ENCODE results near the gene DLST. TPM values are rescaled to one million over a fixed set of nuclear protein-coding genes. Genes with fewer than 3 reads are reported as not detected.

Gene DLST
- total and polyA plus RNA-seq, 2 donors (not counting 1 experiment from before 2014, with no cell fraction given) = 95.3 to 214 TPM

GRCh38 chr14:74915426-74915825, 33.7 kb downstream of the DLST start:
- Histone ChIP-seq H3K79me2 (ENCODE audit: control insufficient read depth, insufficient read depth, low read length) (no peaks in the 10 kb centered on the region), H3K4me3 (replicated peaks in 1 of 4; ENCODE audit: control extremely low read depth in 1 of 4, insufficient read depth in 1 of 4, low read depth in 3 of 4, low read length in 4 of 4) (no peak overlapping the region), H2AFZ (ENCODE audit: low read length) (no peak overlapping the region), H4K20me1 (ENCODE audit: control insufficient read depth, extremely low read depth, insufficient read depth, low read length) (no peaks in the 10 kb centered on the region), H3K36me3 (ENCODE audit: control insufficient read depth, insufficient read depth, low read length) (no peaks in the 10 kb centered on the region), H3K27ac (ENCODE audit: insufficient read depth, low read length) (no peak overlapping the region), H3K9ac (ENCODE audit: insufficient read depth, low read length) (no peak overlapping the region), H3K4me2 (ENCODE audit: extremely low read depth, insufficient read depth, low read length) (no peak overlapping the region), H3K27me3 (ENCODE audit: control insufficient read depth, insufficient read depth, low read length) (no peaks in the 10 kb centered on the region), H3K4me1 (ENCODE audit: control insufficient read depth, extremely low read depth, insufficient read depth, low read length) (peaks cover 5% of the 10 kb centered on the region), H3K9me3 (ENCODE audit: control insufficient read depth, insufficient read depth, low read depth, low read length) (no peaks in the 10 kb centered on the region)
- no peak for DNase-seq (ENCODE audit: low read depth in 2 of 2)
- TF ChIP-seq CTCF (conservative IDR thresholded peaks at IDR 0.05 in 1 of 2, IDR thresholded peaks at IDR 0.05 in 1 of 2; ENCODE audit: low read depth in 1 of 2, low read length in 2 of 2) (no peak), EZH2 (IDR thresholded peaks at IDR 0.05; ENCODE audit: low read length, missing control alignments) (no peak)

- Histone ChIP-seq H3K27me3 (ENCODE audit: control insufficient read depth, insufficient read depth, low read length) (no peaks in the 10 kb centered on the region), H3K79me2 (ENCODE audit: control insufficient read depth, insufficient read depth, low read length) (no peaks in the 10 kb centered on the region), H3K4me3 (replicated peaks in 1 of 4; ENCODE audit: control extremely low read depth in 1 of 4, insufficient read depth in 1 of 4, low read depth in 3 of 4, low read length in 4 of 4) (no peak overlapping the region), H3K4me2 (ENCODE audit: extremely low read depth, insufficient read depth, low read length) (no peak overlapping the region), H3K4me1 (ENCODE audit: control insufficient read depth, extremely low read depth, insufficient read depth, low read length) (peaks cover 4% of the 10 kb centered on the region), H3K9me3 (ENCODE audit: control insufficient read depth, insufficient read depth, low read depth, low read length) (no peaks in the 10 kb centered on the region), H3K27ac (ENCODE audit: insufficient read depth, low read length) (no peak overlapping the region), H3K36me3 (ENCODE audit: control insufficient read depth, insufficient read depth, low read length) (no peaks in the 10 kb centered on the region), H2AFZ (ENCODE audit: low read length) (no peak overlapping the region), H3K9ac (ENCODE audit: insufficient read depth, low read length) (no peak overlapping the region), H4K20me1 (ENCODE audit: control insufficient read depth, extremely low read depth, insufficient read depth, low read length) (no peaks in the 10 kb centered on the region)
- DNase-seq (ENCODE audit: low read depth in 2 of 2) = no peak
- no peak for TF ChIP-seq CTCF (conservative IDR thresholded peaks at IDR 0.05 in 1 of 2, IDR thresholded peaks at IDR 0.05 in 1 of 2; ENCODE audit: low read depth in 1 of 2, low read length in 2 of 2)
- no peak for TF ChIP-seq EZH2 (IDR thresholded peaks at IDR 0.05; ENCODE audit: low read length, missing control alignments)
These were observed 34.1 kb downstream of the DLST start for GRCh38 chr14:74915826-74916225.

- Histone ChIP-seq H3K79me2 (ENCODE audit: control insufficient read depth, insufficient read depth, low read length) (no peaks in the 10 kb centered on the region), H3K4me3 (replicated peaks in 1 of 4; ENCODE audit: control extremely low read depth in 1 of 4, insufficient read depth in 1 of 4, low read depth in 3 of 4, low read length in 4 of 4) (no peak overlapping the region), H3K9ac (ENCODE audit: insufficient read depth, low read length) (no peak overlapping the region), H3K4me2 (ENCODE audit: extremely low read depth, insufficient read depth, low read length) (no peak overlapping the region), H3K9me3 (ENCODE audit: control insufficient read depth, insufficient read depth, low read depth, low read length) (no peaks in the 10 kb centered on the region), H3K27me3 (ENCODE audit: control insufficient read depth, insufficient read depth, low read length) (no peaks in the 10 kb centered on the region), H4K20me1 (ENCODE audit: control insufficient read depth, extremely low read depth, insufficient read depth, low read length) (no peaks in the 10 kb centered on the region), H3K4me1 (ENCODE audit: control insufficient read depth, extremely low read depth, insufficient read depth, low read length) (peaks cover 4% of the 10 kb centered on the region), H3K27ac (ENCODE audit: insufficient read depth, low read length) (no peak overlapping the region), H3K36me3 (ENCODE audit: control insufficient read depth, insufficient read depth, low read length) (no peaks in the 10 kb centered on the region), H2AFZ (ENCODE audit: low read length) (no peak overlapping the region)
- TF ChIP-seq CTCF (conservative IDR thresholded peaks at IDR 0.05 in 1 of 2, IDR thresholded peaks at IDR 0.05 in 1 of 2; ENCODE audit: low read depth in 1 of 2, low read length in 2 of 2) = no peak
- no peak for TF ChIP-seq EZH2 (IDR thresholded peaks at IDR 0.05; ENCODE audit: low read length, missing control alignments)
- DNase-seq (ENCODE audit: low read depth in 2 of 2) = no peak
These were observed 35.4 kb downstream of the DLST start for GRCh38 chr14:74917178-74917543.

All from fibroblast of lung (primary cell).